OCI-LY7 (cell line): ENCODE data around the gene MBIP.

ENCODE experiments used
- EZH2phosphoT487 ChIP-seq: fragments of 200-600 bp; sonication (generic); IDR thresholded peaks from 2 replicates; pipeline ENCODE4 v1.6.1; 2018; ENCODE audit warnings: low read depth, borderline replicate concordance, mild to moderate bottlenecking, mixed run types, antibody characterized with exemption, low read length, moderate library complexity, mixed read lengths
- TF ChIP-seq, protein P1 (sequence below): fragments of 200-600 bp; sonication (generic); conservative IDR thresholded peaks from 2 replicates; pipeline ENCODE4 v1.5.1; 2014; ENCODE audit warnings: mild to moderate bottlenecking, antibody characterized with exemption, low read length, moderate library complexity, mixed read lengths

DNA sequence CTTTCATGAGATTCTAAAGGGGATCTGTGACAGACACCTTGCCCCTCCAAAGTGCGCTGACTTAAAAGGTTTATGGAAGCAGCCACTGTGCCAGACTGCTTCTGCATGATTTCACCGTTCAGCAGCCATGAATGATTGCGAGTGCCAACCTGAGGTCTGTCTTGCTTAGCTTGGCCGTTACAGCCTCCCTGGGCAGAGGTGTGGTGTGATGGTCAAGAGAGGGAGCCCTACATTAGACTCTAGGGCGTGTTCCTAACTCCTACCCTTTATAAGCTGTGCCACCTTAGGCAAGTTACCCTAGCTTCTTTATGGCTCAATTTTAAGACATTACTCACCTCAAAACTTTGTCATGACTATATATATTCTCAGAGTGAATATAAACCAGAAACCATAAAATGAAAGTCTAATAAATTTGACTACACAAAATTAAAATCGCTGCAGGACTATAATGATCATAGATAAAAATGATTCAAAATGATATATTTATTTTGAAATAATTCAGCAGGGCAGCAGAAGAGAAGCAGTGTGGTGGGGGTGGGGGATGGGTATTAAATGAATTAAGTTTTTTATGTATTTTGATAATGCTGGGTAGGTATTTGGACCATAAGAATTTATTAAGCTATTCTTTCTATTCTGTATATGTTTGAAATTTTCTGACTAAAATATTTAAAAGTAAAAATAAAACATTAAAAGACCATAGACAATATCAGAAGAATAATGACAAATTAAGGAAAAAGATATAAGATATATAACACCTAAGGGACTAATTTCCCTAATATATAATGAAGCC, 47.7 kb upstream of the MBIP start:
- TF ChIP-seq, protein P1, sequence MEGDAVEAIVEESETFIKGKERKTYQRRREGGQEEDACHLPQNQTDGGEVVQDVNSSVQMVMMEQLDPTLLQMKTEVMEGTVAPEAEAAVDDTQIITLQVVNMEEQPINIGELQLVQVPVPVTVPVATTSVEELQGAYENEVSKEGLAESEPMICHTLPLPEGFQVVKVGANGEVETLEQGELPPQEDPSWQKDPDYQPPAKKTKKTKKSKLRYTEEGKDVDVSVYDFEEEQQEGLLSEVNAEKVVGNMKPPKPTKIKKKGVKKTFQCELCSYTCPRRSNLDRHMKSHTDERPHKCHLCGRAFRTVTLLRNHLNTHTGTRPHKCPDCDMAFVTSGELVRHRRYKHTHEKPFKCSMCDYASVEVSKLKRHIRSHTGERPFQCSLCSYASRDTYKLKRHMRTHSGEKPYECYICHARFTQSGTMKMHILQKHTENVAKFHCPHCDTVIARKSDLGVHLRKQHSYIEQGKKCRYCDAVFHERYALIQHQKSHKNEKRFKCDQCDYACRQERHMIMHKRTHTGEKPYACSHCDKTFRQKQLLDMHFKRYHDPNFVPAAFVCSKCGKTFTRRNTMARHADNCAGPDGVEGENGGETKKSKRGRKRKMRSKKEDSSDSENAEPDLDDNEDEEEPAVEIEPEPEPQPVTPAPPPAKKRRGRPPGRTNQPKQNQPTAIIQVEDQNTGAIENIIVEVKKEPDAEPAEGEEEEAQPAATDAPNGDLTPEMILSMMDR, result no peak
- no peak for TF ChIP-seq EZH2phosphoT487
